ENCODE results near the gene POLD1.
A peak's percentile ranks its signal among the peaks of the same experiment; 100 is the strongest.

The POLD1 gene

GRCh38 chr19:50371914-50372475 is 12.2 kb upstream of the POLD1 start:
- TF ChIP-seq SPI1 (IDR thresholded peaks at IDR 0.05; ENCODE audit: borderline replicate concordance, low read depth) (no peak), GABPA (IDR thresholded peaks at IDR 0.05; ENCODE audit: low read depth) (no peak), POLR2AphosphoS5 (IDR thresholded peaks at IDR 0.05; ENCODE audit: low read depth) (no peak)
- TF ChIP-seq, protein P1, sequence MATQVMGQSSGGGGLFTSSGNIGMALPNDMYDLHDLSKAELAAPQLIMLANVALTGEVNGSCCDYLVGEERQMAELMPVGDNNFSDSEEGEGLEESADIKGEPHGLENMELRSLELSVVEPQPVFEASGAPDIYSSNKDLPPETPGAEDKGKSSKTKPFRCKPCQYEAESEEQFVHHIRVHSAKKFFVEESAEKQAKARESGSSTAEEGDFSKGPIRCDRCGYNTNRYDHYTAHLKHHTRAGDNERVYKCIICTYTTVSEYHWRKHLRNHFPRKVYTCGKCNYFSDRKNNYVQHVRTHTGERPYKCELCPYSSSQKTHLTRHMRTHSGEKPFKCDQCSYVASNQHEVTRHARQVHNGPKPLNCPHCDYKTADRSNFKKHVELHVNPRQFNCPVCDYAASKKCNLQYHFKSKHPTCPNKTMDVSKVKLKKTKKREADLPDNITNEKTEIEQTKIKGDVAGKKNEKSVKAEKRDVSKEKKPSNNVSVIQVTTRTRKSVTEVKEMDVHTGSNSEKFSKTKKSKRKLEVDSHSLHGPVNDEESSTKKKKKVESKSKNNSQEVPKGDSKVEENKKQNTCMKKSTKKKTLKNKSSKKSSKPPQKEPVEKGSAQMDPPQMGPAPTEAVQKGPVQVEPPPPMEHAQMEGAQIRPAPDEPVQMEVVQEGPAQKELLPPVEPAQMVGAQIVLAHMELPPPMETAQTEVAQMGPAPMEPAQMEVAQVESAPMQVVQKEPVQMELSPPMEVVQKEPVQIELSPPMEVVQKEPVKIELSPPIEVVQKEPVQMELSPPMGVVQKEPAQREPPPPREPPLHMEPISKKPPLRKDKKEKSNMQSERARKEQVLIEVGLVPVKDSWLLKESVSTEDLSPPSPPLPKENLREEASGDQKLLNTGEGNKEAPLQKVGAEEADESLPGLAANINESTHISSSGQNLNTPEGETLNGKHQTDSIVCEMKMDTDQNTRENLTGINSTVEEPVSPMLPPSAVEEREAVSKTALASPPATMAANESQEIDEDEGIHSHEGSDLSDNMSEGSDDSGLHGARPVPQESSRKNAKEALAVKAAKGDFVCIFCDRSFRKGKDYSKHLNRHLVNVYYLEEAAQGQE (IDR thresholded peaks at IDR 0.05; ENCODE audit: insufficient replicate concordance, low read depth), result no peak
- TF ChIP-seq, protein P2, sequence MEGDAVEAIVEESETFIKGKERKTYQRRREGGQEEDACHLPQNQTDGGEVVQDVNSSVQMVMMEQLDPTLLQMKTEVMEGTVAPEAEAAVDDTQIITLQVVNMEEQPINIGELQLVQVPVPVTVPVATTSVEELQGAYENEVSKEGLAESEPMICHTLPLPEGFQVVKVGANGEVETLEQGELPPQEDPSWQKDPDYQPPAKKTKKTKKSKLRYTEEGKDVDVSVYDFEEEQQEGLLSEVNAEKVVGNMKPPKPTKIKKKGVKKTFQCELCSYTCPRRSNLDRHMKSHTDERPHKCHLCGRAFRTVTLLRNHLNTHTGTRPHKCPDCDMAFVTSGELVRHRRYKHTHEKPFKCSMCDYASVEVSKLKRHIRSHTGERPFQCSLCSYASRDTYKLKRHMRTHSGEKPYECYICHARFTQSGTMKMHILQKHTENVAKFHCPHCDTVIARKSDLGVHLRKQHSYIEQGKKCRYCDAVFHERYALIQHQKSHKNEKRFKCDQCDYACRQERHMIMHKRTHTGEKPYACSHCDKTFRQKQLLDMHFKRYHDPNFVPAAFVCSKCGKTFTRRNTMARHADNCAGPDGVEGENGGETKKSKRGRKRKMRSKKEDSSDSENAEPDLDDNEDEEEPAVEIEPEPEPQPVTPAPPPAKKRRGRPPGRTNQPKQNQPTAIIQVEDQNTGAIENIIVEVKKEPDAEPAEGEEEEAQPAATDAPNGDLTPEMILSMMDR (IDR thresholded peaks at IDR 0.05; ENCODE audit: insufficient read depth, low read length), result no peak
- DNase-seq (ENCODE audit: low read depth in 1 of 2, low spot score in 1 of 2), result peak in 1 of 2 experiments; percentile 52
- no peaks in the 10 kb centered on the region for H3K27me3 ChIP-seq (ENCODE audit: insufficient read depth, poor library complexity, severe bottlenecking)

GRCh38 chr19:50376166-50377050 is 7.7 kb upstream of the POLD1 start, which contains the start of gene NR1H2:
Gene NR1H2, plus strand, starts transcription at chr19:50376457. Its CDS starts 1,149 bp downstream, at chr19:50377606.
- TF ChIP-seq, protein P1 (IDR thresholded peaks at IDR 0.05; ENCODE audit: insufficient replicate concordance, low read depth), result peak; percentile 55
- TF ChIP-seq GABPA (IDR thresholded peaks at IDR 0.05; ENCODE audit: low read depth) (peak; percentile 100), POLR2AphosphoS5 (IDR thresholded peaks at IDR 0.05; ENCODE audit: low read depth) (peak; percentile 68), SPI1 (IDR thresholded peaks at IDR 0.05; ENCODE audit: borderline replicate concordance, low read depth) (no peak; the same call in 1 of the 2 replicates)
- TF ChIP-seq, protein P2 (IDR thresholded peaks at IDR 0.05; ENCODE audit: insufficient read depth, low read length), result no peak
- Histone ChIP-seq H3K4me3 (replicated peaks; ENCODE audit: insufficient read depth, low read length) (peak within 1 kb of the TSS; percentile 91), H3K27me3 (ENCODE audit: insufficient read depth, poor library complexity, severe bottlenecking) (no peaks in the 10 kb centered on the region), H3K27ac (replicated peaks) (peak within 1 kb of the TSS; percentile 94)
- peak; percentile 97 to 98 for DNase-seq (ENCODE audit: low read depth in 1 of 2, low spot score in 1 of 2)

More at GRCh38 chr19:50371914-50372475, 12.2 kb upstream of the POLD1 start:
- Histone ChIP-seq H3K4me3 (replicated peaks; ENCODE audit: insufficient read depth, low read length) (no peak overlapping the region), H3K27ac (replicated peaks) (peak overlapping the region; percentile 3; the same call in 1 of the 2 replicates)

GRCh38 chr19:50377051-50377461 is 7.1 kb upstream of the POLD1 start:
- Histone ChIP-seq H3K4me3 (replicated peaks; ENCODE audit: insufficient read depth, low read length) (peak overlapping the region; percentile 91), H3K27ac (replicated peaks) (no peak overlapping the region), H3K27me3 (ENCODE audit: insufficient read depth, poor library complexity, severe bottlenecking) (no peaks in the 10 kb centered on the region)
- TF ChIP-seq, protein P1 (IDR thresholded peaks at IDR 0.05; ENCODE audit: insufficient replicate concordance, low read depth), result no peak
- TF ChIP-seq, protein P2 (IDR thresholded peaks at IDR 0.05; ENCODE audit: insufficient read depth, low read length), result no peak
- TF ChIP-seq SPI1 (IDR thresholded peaks at IDR 0.05; ENCODE audit: borderline replicate concordance, low read depth) (no peak), POLR2AphosphoS5 (IDR thresholded peaks at IDR 0.05; ENCODE audit: low read depth) (no peak), GABPA (IDR thresholded peaks at IDR 0.05; ENCODE audit: low read depth) (no peak)
- no peak for DNase-seq (ENCODE audit: low read depth in 1 of 2, low spot score in 1 of 2)

Data from HL-60 (cell line).